Loucy (cell line): ENCODE results near the gene CENPQ.

Experiments used
- CTCF ChIP-seq: fragments of 200-600 bp; sonication (generic); conservative IDR thresholded peaks from 2 replicates; pipeline ENCODE4 v1.5.1; 2014; ENCODE audit warnings: mild to moderate bottlenecking, antibody characterized with exemption, low read length
- EZH2phosphoT487 ChIP-seq: fragments of 200-600 bp; IDR thresholded peaks from 2 replicates; pipeline ENCODE4 v1.6.1; 2018; ENCODE audit warnings: antibody characterized with exemption, mild to moderate bottlenecking, moderate library complexity, borderline replicate concordance

- no peak for TF ChIP-seq EZH2phosphoT487
- no peak for TF ChIP-seq CTCF
Measured at GRCh38 chr6:49517919-49518318, 54.7 kb downstream of the CENPQ start.
